NCI-H146 (cell line): ENCODE measurements around the gene CLEC18B.
"Not testable (repeated sequence)": the region's sequence is repeated elsewhere in the genome, so short reads cannot be mapped to it uniquely, and the experiment has no call there.

ENCODE experiments used
- DNase-seq: peaks from one replicate; lab custom pipeline; 2025; lab: John Stamatoyannopoulos, UW

The CLEC18B gene

GRCh38 chr16:74443624-74444346 lies 22.5 kb upstream of the CLEC18B start:
- not testable (repeated sequence) for DNase-seq

GRCh38 chr16:74439685-74440084 lies 18.4 kb upstream of the CLEC18B start:
- DNase-seq: no peak

GRCh38 chr16:74438492-74438979 lies 17.3 kb upstream of the CLEC18B start:
- no peak for DNase-seq

GRCh38 chr16:74431516-74431915 lies 10.2 kb upstream of the CLEC18B start:
- no peak for DNase-seq

GRCh38 chr16:74430036-74430712 lies 8.9 kb upstream of the CLEC18B start:
- DNase-seq: not testable (repeated sequence)

GRCh38 chr16:74428493-74428892 lies 7.2 kb upstream of the CLEC18B start:
- not testable (repeated sequence) for DNase-seq

GRCh38 chr16:74425751-74426150 lies 4.5 kb upstream of the CLEC18B start:
- DNase-seq: not testable (repeated sequence)

GRCh38 chr16:74423721-74424120 lies 2.4 kb upstream of the CLEC18B start:
- DNase-seq: not testable (repeated sequence)

- DNase-seq: not testable (repeated sequence)
Measured at GRCh38 chr16:74422086-74422485, 808 bp upstream of the CLEC18B start.

GRCh38 chr16:74421482-74421785 lies 156 bp upstream of the CLEC18B start:
- DNase-seq: not testable (repeated sequence)

- DNase-seq: not testable (repeated sequence)
Measured at GRCh38 chr16:74419811-74420210, 1.5 kb downstream of the CLEC18B start.

GRCh38 chr16:74417897-74418296 lies 3.4 kb downstream of the CLEC18B start:
- DNase-seq: not testable (repeated sequence)

- DNase-seq: not testable (repeated sequence)
Measured at GRCh38 chr16:74413920-74414319, 7.4 kb downstream of the CLEC18B start.

- not testable (repeated sequence) for DNase-seq
Measured at GRCh38 chr16:74413485-74413884, 7.8 kb downstream of the CLEC18B start.

GRCh38 chr16:74412775-74413390 lies 8.4 kb downstream of the CLEC18B start:
- not testable (repeated sequence) for DNase-seq

- not testable (repeated sequence) for DNase-seq
Measured at GRCh38 chr16:74412138-74412774, 9.0 kb downstream of the CLEC18B start.

GRCh38 chr16:74410981-74411380 lies 10.3 kb downstream of the CLEC18B start:
- DNase-seq: not testable (repeated sequence)

- DNase-seq: not testable (repeated sequence)
Measured at GRCh38 chr16:74410057-74410957, 11.0 kb downstream of the CLEC18B start.

GRCh38 chr16:74409185-74409981 lies 11.9 kb downstream of the CLEC18B start:
- not testable (repeated sequence) for DNase-seq

- peak; percentile 26 for DNase-seq
Measured at GRCh38 chr16:74407362-74407705, 13.9 kb downstream of the CLEC18B start.
